HuH-7.5 (cell line): ENCODE measurements around the gene PTPRZ1.

Source experiments
- DNase-seq: peaks from one replicate; pipeline ENCODE4 v3.0.0; 2011; ENCODE audit warnings: low spot score

PTPRZ1 gene

DNA sequence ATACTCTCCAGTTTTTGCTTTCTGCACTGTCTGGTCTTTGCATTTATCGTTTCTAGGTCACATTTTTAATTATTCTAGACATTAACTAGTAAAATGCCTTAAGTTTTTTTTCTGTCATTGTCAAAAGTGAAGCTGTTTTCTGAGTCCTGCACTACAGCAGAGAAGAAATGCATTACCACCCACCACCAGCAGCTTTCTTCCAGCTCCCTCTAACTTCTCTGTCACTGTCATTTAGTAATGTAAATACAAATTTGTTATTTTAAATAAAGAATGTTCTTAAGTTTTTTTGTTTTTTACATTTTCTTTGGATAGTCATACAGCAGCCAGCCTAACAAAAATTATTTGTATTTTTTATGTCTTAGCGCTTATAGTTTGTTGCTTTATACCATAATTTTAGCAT is 18.8 kb downstream of the PTPRZ1 start:
- DNase-seq, result no peak

DNA sequence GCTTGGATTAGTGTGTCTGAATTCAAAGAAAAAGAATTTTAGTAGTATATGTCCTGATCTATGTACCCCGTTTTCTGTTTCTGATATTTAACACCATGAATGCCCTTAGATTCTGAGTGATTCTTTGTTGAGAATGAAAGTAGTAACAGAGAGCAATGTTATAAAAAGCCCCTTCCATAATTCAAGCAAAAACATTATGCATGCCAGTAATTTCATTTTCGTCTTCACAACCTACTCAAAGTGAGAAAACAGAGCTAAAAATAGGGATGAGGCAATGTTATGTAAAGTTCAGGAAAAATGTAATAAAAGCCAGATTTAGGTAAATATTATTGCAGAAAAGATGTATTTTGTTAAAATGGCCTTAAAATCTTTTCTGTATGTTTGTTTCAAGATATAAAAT is 28.1 kb downstream of the PTPRZ1 start:
- DNase-seq, result no peak

GRCh38 chr7:121904120-121904519 is 31.2 kb downstream of the PTPRZ1 start:
- no peak for DNase-seq

DNA sequence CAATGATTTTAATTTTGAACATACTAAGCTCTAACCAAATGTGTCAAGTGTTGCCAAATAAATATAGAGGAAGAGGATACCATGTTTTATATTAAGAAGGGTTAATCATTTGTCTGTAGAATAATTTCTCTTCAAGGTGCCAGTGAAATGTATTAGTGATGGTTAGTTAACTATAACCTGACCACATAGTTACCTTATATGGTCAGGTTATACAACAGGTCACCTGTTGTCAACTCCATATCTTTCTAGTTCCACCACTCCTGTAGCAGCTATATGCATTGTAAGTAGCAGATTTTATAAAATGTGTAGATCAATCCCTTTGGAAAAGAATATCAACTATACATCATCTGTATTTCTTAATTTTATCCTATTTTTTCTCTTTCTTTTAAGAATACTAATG is 35.1 kb downstream of the PTPRZ1 start:
- DNase-seq, result no peak

DNA sequence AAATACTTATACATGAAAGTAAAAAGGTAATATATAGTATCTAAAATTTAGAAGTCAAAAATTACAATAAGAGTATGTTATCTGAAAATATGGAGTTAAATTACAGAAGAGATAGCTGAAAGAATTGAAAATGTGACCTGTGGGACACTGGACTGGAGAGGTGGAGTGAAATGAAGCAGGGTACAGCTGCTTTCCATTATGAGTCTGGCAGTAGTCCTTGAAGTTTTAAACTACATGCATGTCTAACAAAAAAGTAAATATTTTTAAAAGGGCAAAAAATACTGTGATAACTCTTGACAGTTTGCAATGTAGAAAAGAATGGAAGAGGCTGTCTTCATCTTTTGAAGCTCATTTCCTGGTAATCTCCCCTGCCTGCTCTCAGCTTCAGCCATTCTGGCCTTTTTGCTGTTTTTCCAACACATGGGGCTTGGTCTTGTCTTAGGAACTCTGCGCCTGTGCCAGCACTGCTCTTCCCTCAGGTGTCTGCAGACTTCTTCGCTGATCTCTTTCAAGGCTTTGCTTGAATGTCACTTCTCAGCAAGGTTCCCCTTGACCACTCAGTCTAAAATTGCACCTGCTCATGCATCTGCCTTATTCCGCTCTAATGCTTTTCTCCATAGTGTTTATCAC is 36.9 kb downstream of the PTPRZ1 start:
- DNase-seq, result no peak

DNA sequence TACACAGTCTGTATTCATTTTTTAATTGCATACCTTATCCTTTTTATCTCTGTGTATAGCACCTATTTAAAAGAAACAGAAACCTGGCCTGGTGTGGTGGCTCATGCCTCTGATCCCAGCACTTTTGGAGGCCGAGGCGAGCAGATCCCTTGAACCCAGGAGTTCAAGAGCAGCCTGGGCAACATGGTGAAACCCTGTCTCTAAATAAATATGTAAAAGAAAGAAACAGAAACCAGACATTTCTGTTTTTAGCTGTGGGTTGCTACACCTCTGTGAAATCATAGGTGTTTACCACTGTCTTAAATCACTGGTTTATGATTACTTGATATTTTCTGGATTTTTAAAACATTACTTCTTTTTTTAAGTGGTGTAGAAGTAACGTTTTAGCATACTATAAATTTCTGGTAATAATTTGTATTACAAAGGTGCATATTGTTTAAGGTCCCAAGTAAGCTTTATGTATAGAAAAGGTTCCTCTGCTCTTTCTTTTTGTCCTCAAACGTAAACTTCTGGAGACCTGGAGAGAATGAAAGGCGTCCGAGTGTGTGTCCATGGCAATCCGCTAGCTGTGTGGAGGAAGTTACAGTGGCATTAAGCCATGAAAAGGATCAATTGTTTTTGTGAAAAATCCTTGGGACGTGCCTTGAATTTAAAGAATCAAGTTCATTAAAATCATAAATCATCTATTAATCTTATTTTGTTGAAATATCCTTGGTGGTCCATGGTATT is 41.1 kb downstream of the PTPRZ1 start:
- DNase-seq, result no peak

GRCh38 chr7:121914676-121915279 is 41.8 kb downstream of the PTPRZ1 start:
- no peak for DNase-seq

GRCh38 chr7:121916211-121916610 is 43.2 kb downstream of the PTPRZ1 start:
- DNase-seq, result no peak

DNA sequence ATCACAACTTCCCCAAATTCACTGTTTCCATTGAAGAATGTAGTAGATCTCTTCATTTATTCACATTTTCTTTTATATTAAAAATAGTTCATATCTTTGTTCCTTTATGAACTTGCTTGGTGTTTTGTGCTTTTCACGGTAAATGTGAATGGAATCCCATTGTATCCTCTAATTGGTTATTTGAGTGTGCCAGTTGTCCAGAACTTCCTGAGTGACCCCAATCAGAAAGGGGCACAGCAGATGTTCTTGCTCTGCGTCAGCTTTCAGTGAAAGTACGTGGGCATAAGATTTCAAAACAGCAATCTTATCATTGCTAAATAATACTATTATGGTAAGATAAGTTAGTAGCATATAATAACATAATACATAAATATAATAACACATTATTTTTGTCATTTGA is 47.0 kb downstream of the PTPRZ1 start:
- DNase-seq, result no peak

DNA sequence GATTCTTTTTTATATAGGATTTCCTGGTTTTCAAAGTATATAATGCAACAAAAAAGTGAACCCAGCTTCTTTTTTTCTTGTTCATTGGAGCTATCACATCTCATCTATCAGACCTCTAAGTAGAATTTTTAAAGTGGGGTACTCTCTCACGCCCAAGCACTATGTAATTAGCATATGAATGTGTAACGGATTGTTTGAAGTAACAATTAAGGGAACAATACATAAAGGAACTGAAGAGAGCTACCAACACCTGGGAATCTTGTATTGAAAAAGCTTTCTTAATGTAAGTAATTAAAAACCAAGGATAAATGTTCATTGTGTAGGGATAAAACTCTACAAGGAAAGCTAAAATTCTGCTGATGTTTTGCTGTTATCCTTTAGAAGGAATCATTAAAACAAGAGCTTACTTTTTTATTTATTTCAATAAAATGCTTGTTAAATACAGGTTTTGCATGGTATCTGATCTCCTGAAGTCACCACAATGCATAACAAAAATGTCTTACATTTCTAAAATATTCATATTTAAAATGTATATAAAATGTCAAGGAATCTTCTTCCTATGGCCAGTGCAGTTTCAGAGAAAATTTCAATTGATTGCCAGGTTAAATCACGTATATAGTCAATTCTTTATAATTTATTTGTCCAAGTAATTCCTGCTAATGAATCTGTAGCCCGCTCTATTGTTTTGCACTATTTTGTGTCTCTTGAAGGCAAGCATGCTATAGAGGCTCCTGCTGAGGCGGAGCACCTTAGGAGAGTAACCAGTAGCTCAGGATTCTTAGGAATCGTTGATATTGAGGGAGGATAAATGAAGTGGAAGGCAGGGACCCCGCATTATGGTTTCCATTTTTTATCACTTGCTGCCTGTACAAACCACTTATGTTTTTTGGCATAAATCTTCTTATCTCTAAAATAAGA is 51.6 kb downstream of the PTPRZ1 start:
- no peak for DNase-seq

DNA sequence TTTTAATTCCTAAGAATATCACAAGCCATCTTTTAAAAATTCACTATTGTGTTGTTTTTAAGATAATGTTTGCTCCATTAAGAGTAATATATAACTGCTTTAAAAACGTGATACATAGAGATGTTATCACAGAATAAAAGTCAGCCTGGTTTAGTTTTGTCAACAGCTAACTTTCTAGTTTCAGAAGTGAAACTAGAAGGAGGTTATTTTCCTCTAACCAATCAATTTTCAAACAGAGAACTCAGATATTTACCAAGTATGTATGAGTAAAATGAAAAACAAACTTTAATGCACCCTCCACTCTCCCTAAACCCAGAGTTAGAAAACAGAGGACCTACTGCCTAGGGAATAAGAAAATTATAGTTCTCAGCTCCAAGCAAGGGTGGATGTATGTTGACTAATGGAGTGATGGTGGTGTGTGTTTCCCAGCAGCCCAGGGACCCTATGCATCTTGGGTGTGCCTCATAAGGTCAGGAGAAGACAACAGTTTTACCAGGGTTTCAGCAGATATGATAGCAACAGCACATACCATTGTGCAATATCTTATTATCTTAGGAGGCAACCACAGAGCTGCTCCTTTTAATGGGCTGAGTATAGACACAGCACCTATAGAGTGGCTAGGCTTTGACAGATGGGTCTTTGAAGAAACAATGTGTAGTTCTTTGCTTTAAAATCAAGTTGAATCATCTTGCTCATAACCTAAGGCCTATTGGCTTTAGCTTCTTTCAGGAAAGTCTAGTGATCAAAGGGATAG is 58.4 kb downstream of the PTPRZ1 start:
- DNase-seq, result no peak

DNA sequence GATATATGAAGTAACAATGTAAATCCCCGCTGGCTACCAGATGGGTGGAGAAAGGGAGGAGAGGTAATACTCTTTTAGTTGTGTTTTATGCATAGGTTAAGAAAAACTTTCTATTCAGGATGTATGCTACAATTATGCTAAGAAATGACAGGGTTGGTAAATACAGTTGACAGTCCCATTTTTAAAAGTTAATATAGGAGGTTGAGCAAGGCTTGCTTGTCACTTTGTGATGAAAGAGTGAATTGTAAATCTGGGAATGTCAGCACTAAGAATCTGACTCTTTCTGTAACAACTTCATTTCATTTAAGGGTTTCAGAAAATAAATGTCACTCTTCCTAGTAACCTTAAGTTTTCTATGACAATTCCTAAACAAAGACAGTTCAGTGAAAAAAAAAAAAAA is 59.8 kb downstream of the PTPRZ1 start:
- DNase-seq, result no peak

DNA sequence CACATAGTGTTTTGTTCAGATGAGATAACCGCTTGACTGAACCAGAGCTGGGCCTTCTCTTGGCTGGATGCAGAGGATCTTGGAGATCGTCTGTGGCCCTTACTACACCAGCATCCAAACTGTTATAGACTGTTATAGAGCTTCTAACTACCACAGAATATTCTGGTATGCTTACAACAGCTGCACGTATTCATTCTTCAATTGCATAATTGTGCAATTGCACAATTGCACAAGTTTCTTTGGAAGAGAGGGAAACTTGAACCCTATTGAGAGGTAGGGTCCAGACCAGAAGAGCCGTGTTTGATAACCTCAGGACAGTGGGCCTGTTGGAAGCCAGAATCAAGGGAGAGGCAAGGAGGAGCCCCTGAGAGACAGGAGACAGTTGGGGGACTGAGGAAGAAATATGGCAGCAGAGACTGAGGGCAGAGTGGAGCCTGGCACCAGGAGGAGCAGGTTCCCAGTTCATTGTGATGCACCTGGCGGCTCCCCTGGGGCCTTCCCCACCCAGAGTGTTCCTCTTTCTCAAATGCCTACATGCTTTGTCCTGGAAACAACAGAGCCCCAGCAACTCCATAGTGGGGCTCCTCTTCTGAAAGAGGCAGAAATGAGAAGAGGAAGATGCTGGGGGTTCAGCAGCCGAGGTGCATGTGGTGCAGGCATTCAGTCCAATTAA is 64.1 kb downstream of the PTPRZ1 start:
- DNase-seq, result no peak

GRCh38 chr7:121938429-121938996 is 65.6 kb downstream of the PTPRZ1 start:
- DNase-seq, result no peak

- no peak for DNase-seq
These were observed 68.0 kb downstream of the PTPRZ1 start for GRCh38 chr7:121940918-121941317.

DNA sequence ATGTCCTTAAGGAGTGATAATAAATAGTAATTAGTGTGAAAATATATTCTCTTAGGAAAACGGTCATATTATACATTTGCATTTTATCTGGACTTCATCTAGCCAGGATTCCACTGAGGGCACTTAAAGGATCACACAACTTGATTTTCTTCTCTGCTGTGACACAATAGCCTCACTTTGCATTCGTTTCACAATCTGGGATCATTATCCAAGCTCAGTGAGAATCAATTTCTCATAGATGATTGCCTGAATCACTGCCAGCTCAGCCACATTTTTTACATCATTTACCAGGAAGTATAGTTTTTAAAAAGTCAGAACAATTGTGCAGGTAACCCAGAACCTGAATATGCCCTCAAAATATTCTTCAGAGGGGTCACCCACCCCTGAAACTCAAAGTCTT is 68.9 kb downstream of the PTPRZ1 start:
- DNase-seq, result no peak

GRCh38 chr7:121945066-121945465 is 72.1 kb downstream of the PTPRZ1 start:
- no peak for DNase-seq

DNA sequence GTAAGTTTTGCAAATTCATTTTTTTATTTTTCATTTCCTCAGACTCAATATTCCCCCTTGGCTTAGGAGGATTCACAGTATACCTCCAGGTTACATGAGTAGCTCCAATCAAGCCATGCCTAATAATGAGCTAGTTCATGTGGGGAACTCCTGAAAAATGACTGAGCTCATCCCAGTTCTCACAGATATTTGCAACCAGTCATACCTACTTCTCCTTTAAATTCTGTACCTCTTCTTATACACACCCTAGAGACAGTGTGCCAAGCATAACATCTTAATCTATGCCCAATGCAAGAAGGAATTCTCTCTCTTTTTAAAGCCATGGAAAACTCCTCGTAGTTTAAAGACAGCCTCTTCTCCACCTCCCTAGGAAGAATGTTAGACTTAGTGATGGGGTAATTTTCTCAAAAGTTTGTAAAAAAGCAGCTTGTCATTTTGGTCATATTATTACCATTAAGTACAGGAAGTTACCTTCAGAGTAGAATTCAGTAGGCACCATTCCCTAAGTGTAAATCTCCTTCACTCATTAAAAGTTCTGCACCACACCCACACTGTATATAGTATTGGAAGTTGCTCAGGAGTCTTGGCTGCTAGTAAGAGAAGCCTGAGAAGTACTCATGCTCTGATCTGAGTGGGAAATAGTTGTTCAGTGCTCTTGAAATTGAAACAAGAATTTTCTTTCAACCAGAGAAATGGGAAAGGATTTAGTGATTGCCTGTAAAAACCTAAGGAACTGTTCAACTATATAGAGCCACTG is 72.7 kb downstream of the PTPRZ1 start:
- no peak for DNase-seq

- no peak for DNase-seq
These were observed 80.2 kb downstream of the PTPRZ1 start for GRCh38 chr7:121953164-121953563.

DNA sequence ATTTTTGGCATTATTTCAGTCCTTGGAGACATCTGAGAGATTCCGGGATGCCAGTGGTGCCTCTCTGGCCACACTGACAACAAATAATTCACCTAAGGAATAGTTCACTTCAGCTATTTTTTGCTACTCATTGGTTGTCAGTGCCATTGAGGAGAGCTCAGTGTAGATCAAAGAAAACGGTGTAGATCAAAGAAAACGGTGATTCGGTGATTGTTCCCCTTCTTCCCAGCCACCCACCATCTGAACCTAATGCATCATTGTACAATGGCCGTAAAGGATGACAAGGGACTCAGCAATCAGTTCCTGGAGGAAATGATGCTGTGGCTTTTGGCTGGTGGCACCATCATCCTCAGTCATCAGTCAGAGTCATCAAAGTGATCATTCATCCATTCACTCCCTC is 80.6 kb downstream of the PTPRZ1 start:
- no peak for DNase-seq
